H9 (cell line): ENCODE measurements around the gene SPRED3. TPM values are rescaled to one million over a fixed set of nuclear protein-coding genes. Genes with fewer than 3 reads are reported as not detected.

Source experiments
- DNase-seq: peaks from one replicate; pipeline ENCODE4 v3.0.0-alpha.2; 2017
- H2AFZ ChIP-seq: one replicate; pipeline ENCODE4 v1.6.1; 2013; ENCODE audit warnings: mild to moderate bottlenecking, low read length, control low read depth, moderate library complexity
- H2AK5ac ChIP-seq: 2 replicates; pipeline ENCODE4 v1.6.1; 2013; ENCODE audit warnings: low read length, control low read depth, mixed read lengths; ENCODE audit not compliant: insufficient read length
- H2BK120ac ChIP-seq: one replicate; pipeline ENCODE4 v1.6.1; 2013; ENCODE audit warnings: low read depth, mild to moderate bottlenecking, low read length, control low read depth, inconsistent platforms; ENCODE audit not compliant: poor library complexity, severe bottlenecking
- H2BK12ac ChIP-seq: 2 replicates; pipeline ENCODE4 v1.6.1; 2013; ENCODE audit warnings: low read length, control low read depth, mixed read lengths, low read depth; ENCODE audit not compliant: insufficient read length
- H2BK15ac ChIP-seq: 2 replicates; pipeline ENCODE4 v1.6.1; 2013; ENCODE audit warnings: low read depth, low read length, control low read depth
- H2BK20ac ChIP-seq: one replicate; pipeline ENCODE4 v1.6.1; 2013; ENCODE audit warnings: low read depth, mild to moderate bottlenecking, low read length, control low read depth, inconsistent platforms; ENCODE audit not compliant: poor library complexity, severe bottlenecking
- H2BK5ac ChIP-seq: 2 replicates; pipeline ENCODE4 v1.6.1; 2013; ENCODE audit warnings: low read length, control low read depth, mixed read lengths; ENCODE audit not compliant: insufficient read length
- H3K14ac ChIP-seq: 2 replicates; pipeline ENCODE4 v1.6.1; 2013; ENCODE audit warnings: low read length, control low read depth; ENCODE audit not compliant: insufficient read depth
- H3K18ac ChIP-seq: 2 replicates; pipeline ENCODE4 v1.6.1; 2013; ENCODE audit warnings: low read depth, mild to moderate bottlenecking, mixed read lengths, low read length, control low read depth; ENCODE audit not compliant: insufficient read length
- H3K23ac ChIP-seq: 2 replicates; pipeline ENCODE4 v1.6.1; 2013; ENCODE audit warnings: low read length, control low read depth, mixed read lengths, low read depth; ENCODE audit not compliant: insufficient read length
- H3K23me2 ChIP-seq: 2 replicates; pipeline ENCODE4 v1.6.1; 2013; ENCODE audit warnings: low read depth, mild to moderate bottlenecking, mixed read lengths, low read length, control low read depth; ENCODE audit not compliant: insufficient read length, poor library complexity, severe bottlenecking
- H3K27ac ChIP-seq: 2 replicates; pipeline ENCODE4 v1.5.1; 2013; ENCODE audit warnings: low read length, control low read depth, mixed read lengths, low read depth; ENCODE audit not compliant: insufficient read length
- H3K27me3 ChIP-seq: 2 replicates; pipeline ENCODE4 v1.6.1; 2013; ENCODE audit warnings: low read length, control low read depth, inconsistent platforms; ENCODE audit not compliant: insufficient read depth
- H3K4ac ChIP-seq: 2 replicates; pipeline ENCODE4 v1.6.1; 2013; ENCODE audit warnings: low read depth, mild to moderate bottlenecking, control low read depth, inconsistent platforms, low read length, moderate library complexity
- H3K4me1 ChIP-seq: 2 replicates; pipeline ENCODE4 v1.6.1; 2013; ENCODE audit warnings: low read length, control low read depth, inconsistent platforms; ENCODE audit not compliant: insufficient read depth
- H3K4me2 ChIP-seq: 2 replicates; pipeline ENCODE4 v1.6.1; 2013; ENCODE audit warnings: low read length, control low read depth, mixed read lengths; ENCODE audit not compliant: insufficient read length, insufficient read depth
- H3K56ac ChIP-seq: 2 replicates; pipeline ENCODE4 v1.6.1; 2013; ENCODE audit warnings: low read depth, mild to moderate bottlenecking, mixed read lengths, low read length, control low read depth; ENCODE audit not compliant: insufficient read length
- H3K79me1 ChIP-seq: 2 replicates; pipeline ENCODE4 v1.6.1; 2013; ENCODE audit warnings: low read depth, mild to moderate bottlenecking, moderate library complexity, low read length, control low read depth, inconsistent platforms; ENCODE audit not compliant: insufficient read depth, poor library complexity, severe bottlenecking
- H3K79me2 ChIP-seq: 2 replicates; pipeline ENCODE4 v1.6.1; 2013; ENCODE audit warnings: low read length, control low read depth, inconsistent platforms; ENCODE audit not compliant: insufficient read depth
- H3K9ac ChIP-seq: 2 replicates; pipeline ENCODE4 v1.6.1; 2013; ENCODE audit warnings: low read length, control low read depth, mixed read lengths; ENCODE audit not compliant: insufficient read length; ENCODE audit errors: extremely low read depth
- H3K9me3 ChIP-seq: one replicate; pipeline ENCODE4 v1.6.1; 2013; ENCODE audit warnings: low read depth, low read length, inconsistent platforms; ENCODE audit not compliant: control insufficient read depth
- H3T11ph ChIP-seq: one replicate; pipeline ENCODE4 v1.6.1; 2013; ENCODE audit warnings: mild to moderate bottlenecking, low read length, control low read depth, inconsistent platforms
- H4K20me1 ChIP-seq: one replicate; pipeline ENCODE4 v1.6.1; 2013; ENCODE audit not compliant: control insufficient read depth, insufficient read length, insufficient read depth
- H4K5ac ChIP-seq: 2 replicates; pipeline ENCODE4 v1.6.1; 2013; ENCODE audit warnings: low read depth, mild to moderate bottlenecking, mixed read lengths, low read length, control low read depth; ENCODE audit not compliant: insufficient read length
- H4K8ac ChIP-seq: replicated peaks from 2 replicates; pipeline ENCODE4 v1.6.1; 2013; ENCODE audit warnings: low read length, control low read depth, mixed read lengths, low read depth; ENCODE audit not compliant: insufficient read length
- H4K91ac ChIP-seq: 2 replicates; pipeline ENCODE4 v1.6.1; 2013; ENCODE audit warnings: low read depth, mild to moderate bottlenecking, moderate library complexity, mixed read lengths, low read length, control low read depth; ENCODE audit not compliant: insufficient read length
- H3K27ac Mint-ChIP-seq, 3 experiments: 2 replicates in 2 of 3; 3 replicates in 1 of 3; pipeline ENCODE4 v1.8.0; 2020 to 2021; ENCODE audit warnings: mixed read lengths in 3 of 3, mild to moderate bottlenecking in 1 of 3, moderate library complexity in 1 of 3
- H3K27me3 Mint-ChIP-seq: 2 replicates; pipeline ENCODE4 v1.8.0; 2021; ENCODE audit warnings: low read depth, mild to moderate bottlenecking, moderate library complexity, mixed read lengths
- H3K36me3 Mint-ChIP-seq, 3 experiments: 2 replicates in 2 of 3; 3 replicates in 1 of 3; pipeline ENCODE4 v1.8.0; 2020 to 2021; ENCODE audit warnings: low read depth in 3 of 3, mixed read lengths in 3 of 3; ENCODE audit not compliant: insufficient read depth in 1 of 3
- H3K4me1 Mint-ChIP-seq, 2 experiments: 2 replicates each; pipeline ENCODE4 v1.8.0; 2020; ENCODE audit warnings: mixed read lengths in 2 of 2
- H3K4me3 Mint-ChIP-seq, 2 experiments: 2 replicates in 1 of 2; 3 replicates in 1 of 2; pipeline ENCODE4 v1.8.0; 2020 to 2021; ENCODE audit warnings: mild to moderate bottlenecking in 2 of 2, mixed read lengths in 2 of 2, moderate library complexity in 1 of 2
- H3K9me3 Mint-ChIP-seq, 2 experiments: 2 replicates in 1 of 2; 3 replicates in 1 of 2; pipeline ENCODE4 v1.8.0; 2020; ENCODE audit warnings: mild to moderate bottlenecking in 2 of 2, mixed read lengths in 2 of 2, moderate library complexity in 1 of 2
- WGBS: extraction: QIAGEN DNeasy Blood & Tissue Kit; methylation state at CpG from one replicate; pipeline ENCODE4 v1.1.7; 2013; ENCODE audit warnings: missing lambda C conversion rate, low lambda C conversion rate, mixed read lengths; ENCODE audit not compliant: insufficient read length; ENCODE audit errors: extremely low coverage; 5-methylcytosine and 5-hydroxymethylcytosine counted together
- total RNA-seq: library from RNA; stranded (reverse); gene quantifications from 2 replicates; pipeline ENCODE4 v1.2.1, GENCODE V29; 2021
- TF ChIP-seq, protein P1 (sequence below): fragments of 200-600 bp; sonication (generic); conservative IDR thresholded peaks from 3 replicates; pipeline ENCODE4 v1.8.0; 2021; ENCODE audit warnings: antibody characterized with exemption, mild to moderate bottlenecking

Gene SPRED3
- total RNA-seq, 1 experiment from 2014 or later = 16.4 TPM

DNA sequence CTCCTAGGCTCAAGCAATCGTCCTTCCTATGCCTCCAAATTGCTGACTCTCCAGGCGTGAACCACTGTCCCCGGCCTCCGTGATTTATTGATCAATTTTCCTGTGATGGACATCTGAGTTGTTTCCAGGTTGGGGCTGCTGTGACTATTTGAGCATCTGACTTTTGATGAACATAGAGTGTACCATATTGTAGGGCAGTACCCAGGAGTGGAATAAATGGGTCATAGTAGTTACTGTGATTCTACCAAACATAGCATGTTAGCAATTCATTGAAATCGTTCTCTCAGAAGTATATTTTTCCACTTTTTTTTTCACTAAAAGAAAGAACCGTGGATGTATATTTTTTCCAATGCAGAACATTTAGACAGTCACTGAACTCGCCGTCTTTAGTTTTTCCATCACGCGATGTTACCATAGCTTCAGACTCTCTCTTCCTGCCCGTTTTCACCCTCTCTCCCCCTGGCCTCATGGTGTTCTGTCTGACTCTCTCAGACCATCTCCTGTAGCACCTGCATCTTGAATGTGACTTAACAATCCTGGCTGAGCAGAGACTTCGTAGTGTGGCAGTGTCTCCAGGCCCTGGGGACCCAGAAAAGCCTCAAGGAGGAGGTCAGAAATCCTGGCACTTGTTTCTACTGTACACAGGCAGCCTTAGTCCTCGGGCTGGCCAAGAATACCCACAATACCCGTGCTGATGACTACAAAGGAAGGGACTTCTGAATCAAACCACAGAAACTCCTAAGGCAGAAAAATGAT, 40.7 kb downstream of the SPRED3 start:
- H3K4me1 Mint-ChIP-seq = peaks cover 14 to 27% of the 10 kb centered on the region in 2 experiments
- H3K27ac Mint-ChIP-seq = peak overlapping the region in 1 of 3 experiments; percentile 43; a peak in 3 of 7 replicates
- no peak overlapping the region for H3K4ac ChIP-seq

More for the DNA sequence above, 40.7 kb downstream of the SPRED3 start:
- H3K27me3 Mint-ChIP-seq = no peaks in the 10 kb centered on the region
- no peak overlapping the region for H3K18ac ChIP-seq
- H3K23me2 ChIP-seq = peaks cover 6% of the 10 kb centered on the region
- no peaks in the 10 kb centered on the region for H4K20me1 ChIP-seq
- H3K79me1 ChIP-seq = no peaks in the 10 kb centered on the region
- H4K91ac ChIP-seq = no peak overlapping the region
- no peak overlapping the region for H4K5ac ChIP-seq
- H3K4me2 ChIP-seq = no peak overlapping the region
- H3K9me3 Mint-ChIP-seq = no peaks in the 10 kb centered on the region
- no peak overlapping the region for H2BK120ac ChIP-seq
- H3K14ac ChIP-seq = no peak overlapping the region; the same call in 1 of the 2 replicates
- H3K4me3 Mint-ChIP-seq = no peak overlapping the region
- H2BK15ac ChIP-seq = no peak overlapping the region
- H2BK12ac ChIP-seq = no peak overlapping the region
- DNase-seq = no peak
- no peak overlapping the region for H2BK5ac ChIP-seq
- H3K4me1 ChIP-seq = no peaks in the 10 kb centered on the region; the same call in 1 of the 2 replicates
- no peaks in the 10 kb centered on the region for H3K9me3 ChIP-seq
- TF ChIP-seq, protein P1, sequence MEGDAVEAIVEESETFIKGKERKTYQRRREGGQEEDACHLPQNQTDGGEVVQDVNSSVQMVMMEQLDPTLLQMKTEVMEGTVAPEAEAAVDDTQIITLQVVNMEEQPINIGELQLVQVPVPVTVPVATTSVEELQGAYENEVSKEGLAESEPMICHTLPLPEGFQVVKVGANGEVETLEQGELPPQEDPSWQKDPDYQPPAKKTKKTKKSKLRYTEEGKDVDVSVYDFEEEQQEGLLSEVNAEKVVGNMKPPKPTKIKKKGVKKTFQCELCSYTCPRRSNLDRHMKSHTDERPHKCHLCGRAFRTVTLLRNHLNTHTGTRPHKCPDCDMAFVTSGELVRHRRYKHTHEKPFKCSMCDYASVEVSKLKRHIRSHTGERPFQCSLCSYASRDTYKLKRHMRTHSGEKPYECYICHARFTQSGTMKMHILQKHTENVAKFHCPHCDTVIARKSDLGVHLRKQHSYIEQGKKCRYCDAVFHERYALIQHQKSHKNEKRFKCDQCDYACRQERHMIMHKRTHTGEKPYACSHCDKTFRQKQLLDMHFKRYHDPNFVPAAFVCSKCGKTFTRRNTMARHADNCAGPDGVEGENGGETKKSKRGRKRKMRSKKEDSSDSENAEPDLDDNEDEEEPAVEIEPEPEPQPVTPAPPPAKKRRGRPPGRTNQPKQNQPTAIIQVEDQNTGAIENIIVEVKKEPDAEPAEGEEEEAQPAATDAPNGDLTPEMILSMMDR = no peak
- H3K9ac ChIP-seq = no peak overlapping the region
- no peak overlapping the region for H4K8ac ChIP-seq
- H2AK5ac ChIP-seq = no peak overlapping the region
- no peaks in the 10 kb centered on the region for H3K27me3 ChIP-seq
- H3K27ac ChIP-seq = no peak overlapping the region
- H3T11ph ChIP-seq = no peak overlapping the region
- no peaks in the 10 kb centered on the region for H3K36me3 Mint-ChIP-seq
- no peak overlapping the region for H2BK20ac ChIP-seq
- WGBS = no CpG with 5 or more reads among the region's 14 CpGs
- H2AFZ ChIP-seq = no peak overlapping the region
- H3K23ac ChIP-seq = no peak overlapping the region
- no peaks in the 10 kb centered on the region for H3K79me2 ChIP-seq
- H3K56ac ChIP-seq = no peak overlapping the region
